Activated T-helper 9 cell treated with anti-CD3 and anti-CD28 coated beads, Interleukin-2, amount 50 U/mL, for 16 hours (primary cell): ENCODE data around the gene TIGD3.

Experiments used
- DNase-seq: peaks from one replicate; pipeline ENCODE4 v3.0.0-alpha.2; 2020; ENCODE audit warnings: low read depth

Gene TIGD3

GRCh38 chr11:65354265-65355012 lies at the start of gene TIGD3:
TIGD3 (plus strand) TSS chr11:65354751; CDS start chr11:65355809, 1,058 bp downstream.
- peak; percentile 96 for DNase-seq

- no peak for DNase-seq
These were observed 48.9 kb upstream of the TIGD3 start for GRCh38 chr11:65305501-65306268.

GRCh38 chr11:65307298-65308229 lies 47.0 kb upstream of the TIGD3 start:
- DNase-seq = no peak

GRCh38 chr11:65308281-65308891 lies 46.2 kb upstream of the TIGD3 start:
- no peak for DNase-seq

- DNase-seq = no peak
These were observed 45.5 kb upstream of the TIGD3 start for GRCh38 chr11:65309006-65309405.

GRCh38 chr11:65310215-65310614 lies 44.3 kb upstream of the TIGD3 start:
- no peak for DNase-seq

- no peak for DNase-seq
These were observed 43.8 kb upstream of the TIGD3 start for GRCh38 chr11:65310736-65311135.

- DNase-seq = no peak
These were observed 43.3 kb upstream of the TIGD3 start for GRCh38 chr11:65311170-65311678.

- peak; percentile 72 for DNase-seq
These were observed 39.9 kb upstream of the TIGD3 start, which contains the start of gene CDC42EP2 for GRCh38 chr11:65314501-65315203. CDC42EP2 (plus strand) TSS chr11:65314866; CDS start chr11:65320899, 6,033 bp downstream.

- peak; percentile 75 for DNase-seq
These were observed 39.2 kb upstream of the TIGD3 start for GRCh38 chr11:65315204-65315865.

GRCh38 chr11:65315866-65316226 lies 38.7 kb upstream of the TIGD3 start:
- DNase-seq = no peak

- DNase-seq = no peak
These were observed 38.1 kb upstream of the TIGD3 start for GRCh38 chr11:65316227-65317024.

GRCh38 chr11:65317025-65317786 lies 37.3 kb upstream of the TIGD3 start:
- no peak for DNase-seq

- no peak for DNase-seq
These were observed 34.0 kb upstream of the TIGD3 start for GRCh38 chr11:65320386-65321075.

GRCh38 chr11:65321076-65321475 lies 33.5 kb upstream of the TIGD3 start:
- no peak for DNase-seq

GRCh38 chr11:65321828-65322485 lies 32.6 kb upstream of the TIGD3 start:
- DNase-seq = no peak

- DNase-seq = no peak
These were observed 30.7 kb upstream of the TIGD3 start for GRCh38 chr11:65323813-65324212.

GRCh38 chr11:65325435-65325834 lies 29.1 kb upstream of the TIGD3 start:
- DNase-seq = no peak
